HL-60 (cell line): ENCODE results near the gene COG2.

Source experiments
- GABPA ChIP-seq: IDR thresholded peaks from 2 replicates; pipeline ENCODE4 v1.6.1; 2012; ENCODE audit warnings: low read depth
- POLR2AphosphoS5 ChIP-seq: IDR thresholded peaks from 2 replicates; pipeline ENCODE4 v1.6.1; 2012; ENCODE audit warnings: low read depth
- REST ChIP-seq: IDR thresholded peaks from 2 replicates; pipeline ENCODE4 v1.6.1; 2012; ENCODE audit warnings: low read depth; ENCODE audit not compliant: insufficient replicate concordance
- SPI1 ChIP-seq: IDR thresholded peaks from 2 replicates; pipeline ENCODE4 v1.6.1; 2012; ENCODE audit warnings: low read depth, mild to moderate bottlenecking, borderline replicate concordance
- TF ChIP-seq, protein P1 (sequence below): IDR thresholded peaks from one replicate; pipeline ENCODE4 v1.5.1; 2011; ENCODE audit warnings: low read length, control low read depth, inconsistent platforms; ENCODE audit not compliant: insufficient read depth

- TF ChIP-seq REST (no peak), POLR2AphosphoS5 (no peak), SPI1 (no peak), GABPA (no peak)
- TF ChIP-seq, protein P1, sequence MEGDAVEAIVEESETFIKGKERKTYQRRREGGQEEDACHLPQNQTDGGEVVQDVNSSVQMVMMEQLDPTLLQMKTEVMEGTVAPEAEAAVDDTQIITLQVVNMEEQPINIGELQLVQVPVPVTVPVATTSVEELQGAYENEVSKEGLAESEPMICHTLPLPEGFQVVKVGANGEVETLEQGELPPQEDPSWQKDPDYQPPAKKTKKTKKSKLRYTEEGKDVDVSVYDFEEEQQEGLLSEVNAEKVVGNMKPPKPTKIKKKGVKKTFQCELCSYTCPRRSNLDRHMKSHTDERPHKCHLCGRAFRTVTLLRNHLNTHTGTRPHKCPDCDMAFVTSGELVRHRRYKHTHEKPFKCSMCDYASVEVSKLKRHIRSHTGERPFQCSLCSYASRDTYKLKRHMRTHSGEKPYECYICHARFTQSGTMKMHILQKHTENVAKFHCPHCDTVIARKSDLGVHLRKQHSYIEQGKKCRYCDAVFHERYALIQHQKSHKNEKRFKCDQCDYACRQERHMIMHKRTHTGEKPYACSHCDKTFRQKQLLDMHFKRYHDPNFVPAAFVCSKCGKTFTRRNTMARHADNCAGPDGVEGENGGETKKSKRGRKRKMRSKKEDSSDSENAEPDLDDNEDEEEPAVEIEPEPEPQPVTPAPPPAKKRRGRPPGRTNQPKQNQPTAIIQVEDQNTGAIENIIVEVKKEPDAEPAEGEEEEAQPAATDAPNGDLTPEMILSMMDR, result no peak
These were observed 73.2 kb downstream of the COG2 start for GRCh38 chr1:230715510-230715909.
